Mammary epithelial cell (primary cell): ENCODE data around the gene GALNT2.

Experiments
- CTCF ChIP-seq, 2 donors: IDR thresholded peaks in 1 of 2; conservative IDR thresholded peaks in 1 of 2; 2 replicates each; pipeline ENCODE4 v1.5.1; 2011 to 2012; ENCODE audit warnings: inconsistent platforms in 2 of 2, low read length in 2 of 2, mild to moderate bottlenecking in 2 of 2, control low read depth in 1 of 2, low read depth in 1 of 2; ENCODE audit not compliant: insufficient read depth in 1 of 2; ENCODE audit errors: extremely low read depth in 1 of 2
- EZH2 ChIP-seq: IDR thresholded peaks from 2 replicates; pipeline ENCODE4 v1.6.1; 2012; ENCODE audit warnings: low read length, inconsistent platforms, borderline replicate concordance

- no peak for TF ChIP-seq CTCF (conservative IDR thresholded peaks at IDR 0.05 in 1 of 2, IDR thresholded peaks at IDR 0.05 in 1 of 2; ENCODE audit: extremely low read depth in 1 of 2, insufficient read depth in 1 of 2, low read depth in 1 of 2, low read length in 2 of 2)
- TF ChIP-seq EZH2, result no peak
Measured at GRCh38 chr1:230232371-230232771, 165.3 kb downstream of the GALNT2 start.
